Measurements from ENCODE around the gene CFP. TPM values are rescaled to one million over a fixed set of nuclear protein-coding genes. Genes with fewer than 3 reads are reported as not detected.

The CFP gene
- total RNA-seq, 4 donors from 2014 or later: 1.1 to 4.5 (median 2.4) TPM

- Histone ChIP-seq H3K27ac (no peak overlapping the region), H3K36me3 (no peaks in the 10 kb centered on the region), H3K4me3 (no peak overlapping the region), H3K27me3 (no peaks in the 10 kb centered on the region), H3K9me3 (no peaks in the 10 kb centered on the region), H3K4me1 (no peaks in the 10 kb centered on the region)
- 88% methylated on average over 3 of the region's 3 CpGs for WGBS
- TF ChIP-seq POLR2AphosphoS5 (IDR thresholded peaks at IDR 0.05) (no peak), CTCF (IDR thresholded peaks at IDR 0.05) (no peak), POLR2A (IDR thresholded peaks at IDR 0.05) (no peak), EP300 (IDR thresholded peaks at IDR 0.05) (no peak)
- DNase-seq (ENCODE audit: low spot score in 2 of 2): no peak
Observed at GRCh38 chrX:47597222-47597621, 32.5 kb downstream of the CFP start.

- H3K4me1 ChIP-seq: no peaks in the 10 kb centered on the region
- TF ChIP-seq POLR2AphosphoS5 (IDR thresholded peaks at IDR 0.05) (no peak), EP300 (IDR thresholded peaks at IDR 0.05) (no peak), CTCF (IDR thresholded peaks at IDR 0.05) (no peak), POLR2A (IDR thresholded peaks at IDR 0.05) (no peak)
- no peak for DNase-seq (ENCODE audit: low spot score in 2 of 2)
- WGBS: 75% methylated on average over 2 of the region's 2 CpGs
- H3K27ac ChIP-seq: no peak overlapping the region
- H3K9me3 ChIP-seq: no peaks in the 10 kb centered on the region
- H3K27me3 ChIP-seq: no peaks in the 10 kb centered on the region
- H3K4me3 ChIP-seq: no peak overlapping the region
- H3K36me3 ChIP-seq: no peaks in the 10 kb centered on the region
Observed at GRCh38 chrX:47596256-47596655, 33.5 kb downstream of the CFP start.

DNA sequence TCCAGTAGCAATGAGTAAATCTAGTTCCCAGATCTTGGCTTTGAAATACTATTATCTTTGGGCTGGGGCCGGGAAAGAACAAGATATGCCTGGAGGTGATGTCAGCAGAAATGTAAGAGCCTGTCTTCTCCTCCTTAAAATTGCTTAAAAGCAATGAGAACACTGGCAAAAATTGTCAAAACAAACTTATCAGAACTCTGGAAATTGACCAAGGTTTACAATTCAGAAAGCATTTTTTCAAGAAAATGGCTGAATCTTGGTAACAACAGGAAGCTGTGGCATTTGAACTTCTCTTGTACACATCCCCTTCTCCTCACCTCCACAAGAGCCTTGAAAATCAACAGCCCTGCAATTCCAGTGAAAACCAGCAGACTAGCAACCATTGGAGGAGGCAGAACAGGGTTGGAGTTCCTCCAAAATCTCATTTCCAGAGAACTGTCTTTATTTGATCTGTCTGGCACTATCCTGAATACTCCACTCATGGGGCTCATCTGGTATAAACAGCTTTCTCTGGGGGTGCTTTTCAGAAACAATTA, 33.9 kb downstream of the CFP start:
- no peak for DNase-seq (ENCODE audit: low spot score in 2 of 2)
- TF ChIP-seq POLR2AphosphoS5 (IDR thresholded peaks at IDR 0.05) (no peak), CTCF (IDR thresholded peaks at IDR 0.05) (no peak), POLR2A (IDR thresholded peaks at IDR 0.05) (no peak), EP300 (IDR thresholded peaks at IDR 0.05) (no peak)
- Histone ChIP-seq H3K4me3 (no peak overlapping the region), H3K27ac (no peak overlapping the region), H3K4me1 (no peaks in the 10 kb centered on the region), H3K9me3 (no peaks in the 10 kb centered on the region), H3K36me3 (no peaks in the 10 kb centered on the region), H3K27me3 (no peaks in the 10 kb centered on the region)
- WGBS: 42% methylated on average over 1 of the region's 1 CpG

- no peak overlapping the region for H3K27ac ChIP-seq
- H3K4me3 ChIP-seq: no peak overlapping the region
- WGBS: 64% methylated on average over 4 of the region's 4 CpGs
- no peak for DNase-seq (ENCODE audit: low spot score in 2 of 2)
- H3K27me3 ChIP-seq: no peaks in the 10 kb centered on the region
- H3K9me3 ChIP-seq: no peaks in the 10 kb centered on the region
- no peak for TF ChIP-seq POLR2AphosphoS5 (IDR thresholded peaks at IDR 0.05)
- no peak for TF ChIP-seq EP300 (IDR thresholded peaks at IDR 0.05)
- TF ChIP-seq POLR2A (IDR thresholded peaks at IDR 0.05): no peak
- no peak for TF ChIP-seq CTCF (IDR thresholded peaks at IDR 0.05)
- H3K36me3 ChIP-seq: no peaks in the 10 kb centered on the region
- no peaks in the 10 kb centered on the region for H3K4me1 ChIP-seq
Observed at GRCh38 chrX:47593522-47593921, 36.2 kb downstream of the CFP start.

DNA sequence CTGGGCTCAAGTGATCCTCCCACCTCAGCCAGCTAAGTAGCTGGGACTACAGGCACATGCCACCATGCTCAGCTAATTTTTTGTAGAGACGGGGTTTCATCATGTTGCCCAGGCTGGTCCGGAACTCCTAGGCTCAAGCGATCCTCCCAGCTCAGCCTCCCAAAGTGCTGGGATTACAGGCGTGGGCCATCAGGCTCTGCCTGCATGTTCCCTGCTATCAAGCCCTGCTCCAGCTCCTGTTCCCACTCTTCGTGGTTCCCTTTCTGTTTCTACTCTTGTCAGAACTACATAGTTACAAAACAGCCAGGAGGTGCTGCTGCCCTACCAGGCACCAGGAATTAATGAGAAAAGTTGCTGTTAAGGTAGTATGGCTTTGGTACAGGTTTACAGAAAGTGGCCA, 38.7 kb downstream of the CFP start:
- Histone ChIP-seq H3K27me3 (no peaks in the 10 kb centered on the region), H3K27ac (no peak overlapping the region), H3K4me1 (no peaks in the 10 kb centered on the region), H3K9me3 (no peaks in the 10 kb centered on the region), H3K36me3 (no peaks in the 10 kb centered on the region), H3K4me3 (no peak overlapping the region)
- WGBS: 85% methylated on average over 5 of the region's 5 CpGs
- no peak for DNase-seq (ENCODE audit: low spot score in 2 of 2)
- no peak for TF ChIP-seq POLR2AphosphoS5 (IDR thresholded peaks at IDR 0.05)
